GM12878 (cell line): ENCODE data around the gene ZFPM1. TPM values are rescaled to one million over a fixed set of nuclear protein-coding genes. Genes with fewer than 3 reads are reported as not detected.

ENCODE experiments used
- ATAC-seq: fragments of 200-7000 bp; cut with Tn5 transposase; 3 replicates; pipeline ENCODE4 v1.9.1; 2020; ENCODE audit warnings: mild to moderate bottlenecking, moderate library complexity
- BruUV-seq: library from RNA; stranded (reverse); fragments of 400-500 nt; replicated peaks from 2 replicates; lab custom pipeline; 2021; lab: Mats Ljungman, UMichigan
- CTCF ChIA-PET: fragments of 300-600 bp; sonication (Branson Sonifier 250); formaldehyde crosslinking; extraction: SDS; loops from one replicate; lab custom pipeline; 2021; ENCODE audit warnings: inconsistent platforms; lab: Yijun Ruan, JAX
- POLR2A ChIA-PET: fragments of 350-600 bp; formaldehyde crosslinking; extraction: SDS; loops from one replicate; lab custom pipeline; 2021; ENCODE audit warnings: inconsistent platforms; lab: Charles Lee
- RAD21 ChIA-PET: fragments of 300-600 bp; sonication (Branson Sonifier 250); formaldehyde crosslinking; loops from one replicate; lab custom pipeline; 2023; ENCODE audit warnings: antibody characterized with exemption; ENCODE audit not compliant: unreplicated experiment; lab: Charles Lee
- SMC1A ChIA-PET: fragments of 300-600 bp; sonication (Branson Sonifier 250); formaldehyde crosslinking; loops from one replicate; lab custom pipeline; 2023; ENCODE audit not compliant: unreplicated experiment, uncharacterized antibody; lab: Charles Lee
- DNase-seq: peaks from one replicate; pipeline ENCODE4 v3.0.0-alpha.2; 2011; ENCODE audit warnings: low read depth, low spot score
- FAIRE-seq: peaks from 3 replicates; lab custom pipeline; 2011; peaks lifted over from hg19 to GRCh38; lab: Jason Lieb, UNC
- H2AFZ ChIP-seq: 2 replicates; pipeline ENCODE4 v1.6.0; 2011; ENCODE audit warnings: low read depth, low read length, control low read depth; ENCODE audit not compliant: control insufficient read depth
- H3K27ac ChIP-seq: 2 replicates; pipeline ENCODE4 v1.5.1; 2011; ENCODE audit warnings: control low read depth; ENCODE audit not compliant: control insufficient read depth, insufficient read depth
- H3K27me3 ChIP-seq, 2 experiments: replicated peaks in 1 of 2; 2 replicates each; pipeline versions ENCODE4 v1.6.0 to v1.6.1; 2011; ENCODE audit warnings: low read length in 1 of 2; ENCODE audit not compliant: control insufficient read depth in 2 of 2, insufficient read depth in 2 of 2
- H3K36me3 ChIP-seq, 2 experiments: 2 replicates each; pipeline ENCODE4 v1.5.1; 2011; ENCODE audit warnings: low read length in 1 of 2; ENCODE audit not compliant: control insufficient read depth in 2 of 2, insufficient read depth in 2 of 2
- H3K4me1 ChIP-seq: 2 replicates; pipeline ENCODE4 v1.6.1; 2011; ENCODE audit warnings: mild to moderate bottlenecking, low read length, moderate library complexity, mixed read lengths; ENCODE audit not compliant: control insufficient read depth, insufficient read depth
- H3K4me2 ChIP-seq: 2 replicates; pipeline ENCODE4 v1.6.0; 2011; ENCODE audit warnings: control low read depth; ENCODE audit not compliant: control insufficient read depth, insufficient read depth
- H3K4me3 ChIP-seq: fragments of 200-600 bp; sonication (generic); 2 replicates; pipeline ENCODE4 v1.5.1; 2016
- H3K79me2 ChIP-seq: 2 replicates; pipeline ENCODE4 v1.6.0; 2011; ENCODE audit warnings: low read length; ENCODE audit not compliant: control insufficient read depth, insufficient read depth
- H3K9ac ChIP-seq: 2 replicates; pipeline ENCODE4 v1.8.0; 2011; ENCODE audit warnings: low read length, control low read depth, mixed read lengths; ENCODE audit not compliant: control insufficient read depth, insufficient read depth
- H3K9me3 ChIP-seq: replicated peaks from 3 replicates; pipeline ENCODE4 v1.5.1; 2011; ENCODE audit warnings: mild to moderate bottlenecking, low read length; ENCODE audit not compliant: control insufficient read depth, insufficient read depth
- H4K20me1 ChIP-seq: 2 replicates; pipeline ENCODE4 v1.6.0; 2011; ENCODE audit not compliant: control insufficient read depth, insufficient read depth
- BCL3 ChIP-seq: IDR thresholded peaks from 2 replicates; pipeline ENCODE4 v1.6.1; 2011; ENCODE audit warnings: borderline replicate concordance, low read depth, mild to moderate bottlenecking, moderate library complexity, low read length; ENCODE audit not compliant: insufficient read depth, poor library complexity, severe bottlenecking
- CBX5 ChIP-seq: sonication (generic); IDR thresholded peaks from 2 replicates; pipeline ENCODE4 v1.6.1; 2016; ENCODE audit warnings: low read depth, moderate library complexity, mild to moderate bottlenecking, inconsistent platforms
- CHD4 ChIP-seq: fragments of 200-600 bp; sonication (generic); IDR thresholded peaks from 2 replicates; pipeline ENCODE4 v1.6.1; 2016; ENCODE audit warnings: mild to moderate bottlenecking
- DPF2 ChIP-seq: fragments of 450-650 bp; IDR thresholded peaks from 2 replicates; pipeline ENCODE4 v1.6.1; 2017; ENCODE audit warnings: mild to moderate bottlenecking
- ELK1 ChIP-seq: IDR thresholded peaks from 2 replicates; pipeline ENCODE4 v1.6.1; 2012; ENCODE audit warnings: low read depth, low read length, improper control_type of control experiment
- FOS ChIP-seq: IDR thresholded peaks from 3 replicates; pipeline ENCODE4 v1.6.1; 2011; ENCODE audit warnings: borderline replicate concordance; ENCODE audit not compliant: insufficient read length; ENCODE audit errors: extremely low read depth
- KAT2A ChIP-seq: conservative IDR thresholded peaks from 2 replicates; pipeline ENCODE4 v1.6.1; 2011; ENCODE audit warnings: low read depth, low read length; ENCODE audit not compliant: control insufficient read depth
- MXI1 ChIP-seq: fragments of 150-350 bp; IDR thresholded peaks from 2 replicates; pipeline ENCODE4 v1.6.1; 2011; ENCODE audit warnings: low read depth, mild to moderate bottlenecking, inconsistent platforms, low read length, improper control_type of control experiment
- NFIC ChIP-seq: IDR thresholded peaks from 2 replicates; pipeline ENCODE4 v1.6.1; 2012; ENCODE audit warnings: low read depth, mild to moderate bottlenecking, inconsistent platforms, low read length, moderate library complexity
- POLR2A ChIP-seq: IDR thresholded peaks from 2 replicates; pipeline ENCODE4 v1.6.1; 2011; ENCODE audit warnings: low read depth, mild to moderate bottlenecking, low read length
- SMAD5 ChIP-seq: IDR thresholded peaks from 2 replicates; pipeline ENCODE4 v1.6.1; 2016; ENCODE audit warnings: antibody characterized with exemption, low read depth
- TCF7 ChIP-seq: IDR thresholded peaks from 2 replicates; pipeline ENCODE4 v1.6.1; 2014; ENCODE audit warnings: antibody characterized with exemption, borderline replicate concordance
- USF2 ChIP-seq: IDR thresholded peaks from 2 replicates; pipeline ENCODE4 v1.6.1; 2011; ENCODE audit warnings: low read depth, low read length, improper control_type of control experiment, borderline replicate concordance
- WRNIP1 ChIP-seq: IDR thresholded peaks from 2 replicates; pipeline ENCODE4 v1.6.1; 2011; ENCODE audit warnings: low read depth, low read length, improper control_type of control experiment, borderline replicate concordance
- WGBS: methylation state at CpG from one replicate; pipeline ENCODE4 v1.1.6; 2016; ENCODE audit warnings: low lambda C conversion rate; ENCODE audit not compliant: insufficient replicate concordance, insufficient coverage; ENCODE audit errors: missing lambda C conversion rate; 5-methylcytosine and 5-hydroxymethylcytosine counted together
- in situ Hi-C: fragments of 300-500 bp; cut with MboI; formaldehyde crosslinking; loops from 9 replicates; pipeline ENCODE4 v1.14.3; 2018; ENCODE audit warnings: mixed read lengths
- intact Hi-C: fragments of 100-400 bp; cut with micrococcal nuclease; formaldehyde crosslinking; loops from one replicate; pipeline ENCODE4 v1.14.2; 2022; ENCODE audit not compliant: unreplicated experiment
- polyA plus RNA-seq, 11 experiments: library from polyadenylated mRNA; depleted of rRNA in 4 of 11; unstranded in 6 of 11; stranded (reverse) in 5 of 11; fragments of >200 nt; fragmentation: Nextera tagmentation in 4 of 11; fragmentation: Illumina TruSeq in 1 of 11; extraction: Ambion mirVana in 4 of 11; extraction: Trizol in 1 of 11; gene quantifications; 1 replicate in 1 of 11; 2 replicates in 10 of 11; pipeline versions ENCODE4 v1.2.1 to v1.2.3, GENCODE V29; 2011 to 2016; ENCODE audit warnings: inconsistent platforms in 2 of 11, missing spikeins in 2 of 11, low read depth in 1 of 11
- total RNA-seq, 4 experiments: library from RNA; depleted of rRNA in 3 of 4; stranded (reverse); fragments of >200 nt in 3 of 4; fragmentation: Illumina TruSeq in 1 of 4; extraction: Trizol in 1 of 4; gene quantifications; 2 replicates each; pipeline versions ENCODE4 v1.2.1 to v1.2.3, GENCODE V29; 2013 to 2021
- TF ChIP-seq, protein P1 (sequence below): IDR thresholded peaks from 2 replicates; pipeline ENCODE4 v1.6.1; 2011; ENCODE audit warnings: mild to moderate bottlenecking, low read depth, low read length, moderate library complexity; ENCODE audit not compliant: insufficient replicate concordance

Gene ZFPM1
- total and polyA plus RNA-seq, 10 of the 15 experiments (the other 5 are each of a cell fraction or from before 2014, with no cell fraction given) = 0.02 to 5.1 (median 0.30) TPM

DNA sequence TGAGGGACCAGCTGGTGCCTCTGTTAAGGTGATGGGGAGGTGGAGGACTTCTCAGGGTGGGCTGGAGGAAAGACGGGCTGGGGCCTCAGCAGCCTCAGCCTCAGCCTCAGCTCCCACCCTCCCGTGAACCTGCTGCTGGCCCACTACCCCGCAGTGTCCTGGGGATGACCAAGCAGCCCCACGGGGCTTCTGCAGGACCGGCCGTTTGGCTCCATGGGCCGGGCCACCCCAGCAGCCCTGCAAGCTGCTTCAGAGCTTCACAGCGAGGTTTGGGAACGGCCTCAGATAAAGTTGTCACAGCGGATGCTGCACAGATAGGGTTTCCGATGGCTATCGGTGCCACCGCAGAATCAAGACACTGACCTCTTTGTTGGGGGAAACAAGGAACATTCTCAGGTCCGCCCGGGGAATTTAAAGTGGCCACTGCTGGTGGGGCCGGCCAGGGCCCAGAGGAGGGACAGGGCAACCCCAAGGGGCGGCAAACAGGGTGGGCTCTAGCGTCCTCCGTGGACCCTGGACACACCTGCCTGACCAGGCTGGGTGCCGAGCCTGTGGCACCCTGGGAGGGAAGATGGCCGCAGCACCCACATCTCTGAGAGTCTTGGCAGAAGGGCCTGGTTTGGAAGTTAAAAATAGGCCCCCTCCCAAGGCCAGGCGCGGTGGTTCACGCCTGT is 69.3 kb downstream of the ZFPM1 start:
- Histone ChIP-seq H3K27ac (no peak overlapping the region), H3K79me2 (no peaks in the 10 kb centered on the region), H3K4me1 (no peaks in the 10 kb centered on the region), H4K20me1 (no peaks in the 10 kb centered on the region), H2AFZ (no peak overlapping the region), H3K4me2 (no peak overlapping the region), H3K9me3 (no peaks in the 10 kb centered on the region), H3K36me3 (no peaks in the 10 kb centered on the region), H3K27me3 (no peaks in the 10 kb centered on the region), H3K9ac (no peak overlapping the region), H3K4me3 (no peak overlapping the region)
- WGBS = 72% methylated on average over 24 of the region's 24 CpGs
- CTCF ChIA-PET = no interaction called here
- FAIRE-seq (no peak), DNase-seq (no peak), ATAC-seq (no peak)
- POLR2A ChIA-PET = no interaction called here
- TF ChIP-seq USF2 (no peak), KAT2A (no peak), SMAD5 (no peak), POLR2A (no peak), ELK1 (no peak), TCF7 (no peak), BCL3 (no peak), FOS (no peak), MXI1 (no peak), WRNIP1 (no peak), DPF2 (no peak), CBX5 (no peak), NFIC (no peak), CHD4 (no peak)
- TF ChIP-seq, protein P1, sequence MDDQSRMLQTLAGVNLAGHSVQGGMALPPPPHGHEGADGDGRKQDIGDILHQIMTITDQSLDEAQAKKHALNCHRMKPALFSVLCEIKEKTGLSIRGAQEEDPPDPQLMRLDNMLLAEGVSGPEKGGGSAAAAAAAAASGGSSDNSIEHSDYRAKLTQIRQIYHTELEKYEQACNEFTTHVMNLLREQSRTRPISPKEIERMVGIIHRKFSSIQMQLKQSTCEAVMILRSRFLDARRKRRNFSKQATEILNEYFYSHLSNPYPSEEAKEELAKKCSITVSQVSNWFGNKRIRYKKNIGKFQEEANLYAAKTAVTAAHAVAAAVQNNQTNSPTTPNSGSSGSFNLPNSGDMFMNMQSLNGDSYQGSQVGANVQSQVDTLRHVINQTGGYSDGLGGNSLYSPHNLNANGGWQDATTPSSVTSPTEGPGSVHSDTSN = no peak
- RAD21 ChIA-PET = no interaction called here
- in situ Hi-C loops (no loop called here), intact Hi-C loops (no loop called here)
- SMC1A ChIA-PET = no interaction called here
- no TSS peak for BruUV-seq
